K562 (cell line): ENCODE data around the gene STAT4. TPM values are rescaled to one million over a fixed set of nuclear protein-coding genes. Genes with fewer than 3 reads are reported as not detected.

Source experiments
- L3MBTL2 ChIP-seq: fragments of 450-650 bp; IDR thresholded peaks from 2 replicates; pipeline ENCODE4 v1.6.1; 2016; ENCODE audit warnings: mild to moderate bottlenecking, moderate library complexity
- RCOR1 ChIP-seq, 2 experiments: IDR thresholded peaks; 2 replicates each; pipeline ENCODE4 v1.6.1; 2012; ENCODE audit warnings: low read depth in 2 of 2, low read length in 2 of 2, borderline replicate concordance in 1 of 2, improper control_type of control experiment in 1 of 2
- SMARCB1 ChIP-seq: IDR thresholded peaks from 2 replicates; pipeline ENCODE4 v1.6.1; 2011; ENCODE audit warnings: improper control_type of control experiment, low read depth; ENCODE audit not compliant: insufficient read length
- ZBTB49 ChIP-seq: sonication (generic); formaldehyde crosslinking; IDR thresholded peaks from 2 replicates; pipeline ENCODE4 v1.8.0; 2022; ENCODE audit warnings: missing genetic modification reagents, mild to moderate bottlenecking, borderline replicate concordance
- polyA plus RNA-seq, 8 experiments: library from polyadenylated mRNA; depleted of rRNA in 4 of 8; stranded (reverse) in 5 of 8; unstranded in 3 of 8; fragments of >200 nt; fragmentation: Nextera tagmentation in 2 of 8; fragmentation: Illumina TruSeq in 1 of 8; extraction: Ambion mirVana in 2 of 8; extraction: Trizol in 1 of 8; gene quantifications; 2 replicates each; pipeline versions ENCODE4 v1.2.1 to v1.2.3, GENCODE V29; 2011 to 2014; ENCODE audit warnings: inconsistent platforms in 1 of 8, missing spikeins in 1 of 8
- total RNA-seq, 7 experiments: library from RNA; depleted of rRNA in 6 of 7; stranded (reverse); fragments of >200 nt in 6 of 7; fragmentation: Illumina TruSeq in 2 of 7; extraction: Trizol in 2 of 7; gene quantifications; 2 replicates each; pipeline versions ENCODE4 v1.2.1 to v1.2.3, GENCODE V29; 2011 to 2021; ENCODE audit warnings: low replicate concordance in 1 of 7
- TF ChIP-seq, protein P1 (sequence below), 2 experiments: fragments of 450-650 bp in 1 of 2; sonication (generic) in 1 of 2; formaldehyde crosslinking in 1 of 2; IDR thresholded peaks; 2 replicates each; pipeline versions ENCODE4 v1.7.1 to v1.9.0; 2016 to 2022; ENCODE audit warnings: inconsistent platforms in 1 of 2, mild to moderate bottlenecking in 1 of 2, missing genetic modification reagents in 1 of 2
- TF ChIP-seq, protein P2 (sequence below): fragments of 450-650 bp; IDR thresholded peaks from 2 replicates; pipeline ENCODE4 v1.6.1; 2017; ENCODE audit warnings: antibody characterized with exemption

The STAT4 gene
- total and polyA plus RNA-seq, 9 of the 15 experiments (the other 6 are each of a cell fraction or from before 2014, with no cell fraction given): 0.01 to 0.06 (median 0.03) TPM; not detected in 6

GRCh38 chr2:191197096-191197495, 46.3 kb upstream of the STAT4 start (continued):
- TF ChIP-seq, protein P1, sequence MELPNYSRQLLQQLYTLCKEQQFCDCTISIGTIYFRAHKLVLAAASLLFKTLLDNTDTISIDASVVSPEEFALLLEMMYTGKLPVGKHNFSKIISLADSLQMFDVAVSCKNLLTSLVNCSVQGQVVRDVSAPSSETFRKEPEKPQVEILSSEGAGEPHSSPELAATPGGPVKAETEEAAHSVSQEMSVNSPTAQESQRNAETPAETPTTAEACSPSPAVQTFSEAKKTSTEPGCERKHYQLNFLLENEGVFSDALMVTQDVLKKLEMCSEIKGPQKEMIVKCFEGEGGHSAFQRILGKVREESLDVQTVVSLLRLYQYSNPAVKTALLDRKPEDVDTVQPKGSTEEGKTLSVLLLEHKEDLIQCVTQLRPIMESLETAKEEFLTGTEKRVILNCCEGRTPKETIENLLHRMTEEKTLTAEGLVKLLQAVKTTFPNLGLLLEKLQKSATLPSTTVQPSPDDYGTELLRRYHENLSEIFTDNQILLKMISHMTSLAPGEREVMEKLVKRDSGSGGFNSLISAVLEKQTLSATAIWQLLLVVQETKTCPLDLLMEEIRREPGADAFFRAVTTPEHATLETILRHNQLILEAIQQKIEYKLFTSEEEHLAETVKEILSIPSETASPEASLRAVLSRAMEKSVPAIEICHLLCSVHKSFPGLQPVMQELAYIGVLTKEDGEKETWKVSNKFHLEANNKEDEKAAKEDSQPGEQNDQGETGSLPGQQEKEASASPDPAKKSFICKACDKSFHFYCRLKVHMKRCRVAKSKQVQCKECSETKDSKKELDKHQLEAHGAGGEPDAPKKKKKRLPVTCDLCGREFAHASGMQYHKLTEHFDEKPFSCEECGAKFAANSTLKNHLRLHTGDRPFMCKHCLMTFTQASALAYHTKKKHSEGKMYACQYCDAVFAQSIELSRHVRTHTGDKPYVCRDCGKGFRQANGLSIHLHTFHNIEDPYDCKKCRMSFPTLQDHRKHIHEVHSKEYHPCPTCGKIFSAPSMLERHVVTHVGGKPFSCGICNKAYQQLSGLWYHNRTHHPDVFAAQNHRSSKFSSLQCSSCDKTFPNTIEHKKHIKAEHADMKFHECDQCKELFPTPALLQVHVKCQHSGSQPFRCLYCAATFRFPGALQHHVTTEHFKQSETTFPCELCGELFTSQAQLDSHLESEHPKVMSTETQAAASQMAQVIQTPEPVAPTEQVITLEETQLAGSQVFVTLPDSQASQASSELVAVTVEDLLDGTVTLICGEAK (IDR thresholded peaks at IDR 0.05): no peak
- TF ChIP-seq, protein P1 (CRISPR knock-in tag; IDR thresholded peaks at IDR 0.05): no peak
- no peak for TF ChIP-seq RCOR1 (IDR thresholded peaks at IDR 0.05; ENCODE audit: borderline replicate concordance in 1 of 2, low read depth in 2 of 2, low read length in 2 of 2)
- TF ChIP-seq, protein P2, sequence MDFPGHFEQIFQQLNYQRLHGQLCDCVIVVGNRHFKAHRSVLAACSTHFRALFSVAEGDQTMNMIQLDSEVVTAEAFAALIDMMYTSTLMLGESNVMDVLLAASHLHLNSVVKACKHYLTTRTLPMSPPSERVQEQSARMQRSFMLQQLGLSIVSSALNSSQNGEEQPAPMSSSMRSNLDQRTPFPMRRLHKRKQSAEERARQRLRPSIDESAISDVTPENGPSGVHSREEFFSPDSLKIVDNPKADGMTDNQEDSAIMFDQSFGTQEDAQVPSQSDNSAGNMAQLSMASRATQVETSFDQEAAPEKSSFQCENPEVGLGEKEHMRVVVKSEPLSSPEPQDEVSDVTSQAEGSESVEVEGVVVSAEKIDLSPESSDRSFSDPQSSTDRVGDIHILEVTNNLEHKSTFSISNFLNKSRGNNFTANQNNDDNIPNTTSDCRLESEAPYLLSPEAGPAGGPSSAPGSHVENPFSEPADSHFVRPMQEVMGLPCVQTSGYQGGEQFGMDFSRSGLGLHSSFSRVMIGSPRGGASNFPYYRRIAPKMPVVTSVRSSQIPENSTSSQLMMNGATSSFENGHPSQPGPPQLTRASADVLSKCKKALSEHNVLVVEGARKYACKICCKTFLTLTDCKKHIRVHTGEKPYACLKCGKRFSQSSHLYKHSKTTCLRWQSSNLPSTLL: no peak
- no peak for TF ChIP-seq ZBTB49
- no peak for TF ChIP-seq SMARCB1
- no peak for TF ChIP-seq L3MBTL2
